ENCODE results near the gene LDLRAD3. TPM values are rescaled to one million over a fixed set of nuclear protein-coding genes. Genes with fewer than 3 reads are reported as not detected.

Gene LDLRAD3
- total RNA-seq, 1 donor from 2014 or later: 14.9 TPM

GRCh38 chr11:36061471-36061870 lies 117.6 kb downstream of the LDLRAD3 start:
- no peak for FAIRE-seq
- no peaks in the 10 kb centered on the region for H3K27me3 Mint-ChIP-seq (ENCODE audit: low read depth, unreplicated experiment)

GRCh38 chr11:36062796-36063365 lies 119.0 kb downstream of the LDLRAD3 start:
- no peak for FAIRE-seq
- no peaks in the 10 kb centered on the region for H3K36me3 ChIP-seq (ENCODE audit: insufficient read depth, low read length)
- H3K4me3 Mint-ChIP-seq (ENCODE audit: unreplicated experiment): no peak overlapping the region
- H3K27me3 ChIP-seq (ENCODE audit: insufficient read depth, low read length): no peaks in the 10 kb centered on the region
- H3K9me3 ChIP-seq (ENCODE audit: insufficient read depth, low read depth, low read length): peaks cover 3% of the 10 kb centered on the region
- peaks cover 18% of the 10 kb centered on the region for H3K4me1 Mint-ChIP-seq (ENCODE audit: low read depth, unreplicated experiment)
- H3K4me1 ChIP-seq (ENCODE audit: insufficient read depth, low read length): no peaks in the 10 kb centered on the region
- H2AFZ ChIP-seq (ENCODE audit: low read depth, low read length): no peak overlapping the region
- TF ChIP-seq EZH2 (IDR thresholded peaks at IDR 0.05; ENCODE audit: insufficient read depth, low read length): no peak
- TF ChIP-seq CTCF (IDR thresholded peaks at IDR 0.05; ENCODE audit: insufficient read depth, low read depth, low read length): no peak
- peaks cover 7% of the 10 kb centered on the region for H3K9me3 Mint-ChIP-seq (ENCODE audit: unreplicated experiment)
- H3K79me2 ChIP-seq (ENCODE audit: insufficient read depth, low read length): no peaks in the 10 kb centered on the region
- H3K27me3 Mint-ChIP-seq (ENCODE audit: low read depth, unreplicated experiment): no peaks in the 10 kb centered on the region
- H3K36me3 Mint-ChIP-seq (ENCODE audit: low read depth, unreplicated experiment): peaks cover 11% of the 10 kb centered on the region
- no peak overlapping the region for H3K27ac Mint-ChIP-seq (ENCODE audit: unreplicated experiment)
- DNase-seq (ENCODE audit: low read depth): no peak
- no peak overlapping the region for H3K4me3 ChIP-seq (ENCODE audit: insufficient read depth, low read depth, low read length)
- no peak overlapping the region for H3K4me2 ChIP-seq (ENCODE audit: low read length)
- H3K27ac ChIP-seq (ENCODE audit: low read depth, low read length): no peak overlapping the region
- peaks cover 4% of the 10 kb centered on the region for H4K20me1 ChIP-seq (ENCODE audit: insufficient read depth, low read length)
- H3K9ac ChIP-seq (ENCODE audit: low read length): no peak overlapping the region

More at GRCh38 chr11:36061471-36061870, 117.6 kb downstream of the LDLRAD3 start:
- no peak for DNase-seq (ENCODE audit: low read depth)
- H3K36me3 Mint-ChIP-seq (ENCODE audit: low read depth, unreplicated experiment): peaks cover 10% of the 10 kb centered on the region
- H3K4me1 ChIP-seq (ENCODE audit: insufficient read depth, low read length): no peaks in the 10 kb centered on the region
- no peak overlapping the region for H3K4me3 ChIP-seq (ENCODE audit: insufficient read depth, low read depth, low read length)
- H3K27me3 ChIP-seq (ENCODE audit: insufficient read depth, low read length): no peaks in the 10 kb centered on the region
- no peak overlapping the region for H3K9ac ChIP-seq (ENCODE audit: low read length)
- no peaks in the 10 kb centered on the region for H3K9me3 ChIP-seq (ENCODE audit: insufficient read depth, low read depth, low read length)
- H3K4me2 ChIP-seq (ENCODE audit: low read length): no peak overlapping the region
- peaks cover 1% of the 10 kb centered on the region for H3K9me3 Mint-ChIP-seq (ENCODE audit: unreplicated experiment)
- peaks cover 15% of the 10 kb centered on the region for H3K4me1 Mint-ChIP-seq (ENCODE audit: low read depth, unreplicated experiment)
- H4K20me1 ChIP-seq (ENCODE audit: insufficient read depth, low read length): peaks cover 4% of the 10 kb centered on the region
- H3K36me3 ChIP-seq (ENCODE audit: insufficient read depth, low read length): no peaks in the 10 kb centered on the region
- no peak overlapping the region for H3K27ac Mint-ChIP-seq (ENCODE audit: unreplicated experiment)
- H3K27ac ChIP-seq (ENCODE audit: low read depth, low read length): no peak overlapping the region
- no peak for TF ChIP-seq EZH2 (IDR thresholded peaks at IDR 0.05; ENCODE audit: insufficient read depth, low read length)
- TF ChIP-seq CTCF (IDR thresholded peaks at IDR 0.05; ENCODE audit: insufficient read depth, low read depth, low read length): no peak
- no peak overlapping the region for H2AFZ ChIP-seq (ENCODE audit: low read depth, low read length)
- no peaks in the 10 kb centered on the region for H3K79me2 ChIP-seq (ENCODE audit: insufficient read depth, low read length)
- no peak overlapping the region for H3K4me3 Mint-ChIP-seq (ENCODE audit: unreplicated experiment)

GRCh38 chr11:36065436-36065835 lies 121.6 kb downstream of the LDLRAD3 start:
- no peak for DNase-seq (ENCODE audit: low read depth)
- peaks cover 4% of the 10 kb centered on the region for H3K36me3 Mint-ChIP-seq (ENCODE audit: low read depth, unreplicated experiment)
- H3K9me3 Mint-ChIP-seq (ENCODE audit: unreplicated experiment): peaks cover 9% of the 10 kb centered on the region
- Histone ChIP-seq H3K4me1 (ENCODE audit: insufficient read depth, low read length) (no peaks in the 10 kb centered on the region), H3K27me3 (ENCODE audit: insufficient read depth, low read length) (no peaks in the 10 kb centered on the region), H3K9ac (ENCODE audit: low read length) (no peak overlapping the region), H2AFZ (ENCODE audit: low read depth, low read length) (no peak overlapping the region), H4K20me1 (ENCODE audit: insufficient read depth, low read length) (no peaks in the 10 kb centered on the region), H3K79me2 (ENCODE audit: insufficient read depth, low read length) (no peaks in the 10 kb centered on the region), H3K4me2 (ENCODE audit: low read length) (no peak overlapping the region), H3K27ac (ENCODE audit: low read depth, low read length) (no peak overlapping the region), H3K36me3 (ENCODE audit: insufficient read depth, low read length) (no peaks in the 10 kb centered on the region), H3K4me3 (ENCODE audit: insufficient read depth, low read depth, low read length) (no peak overlapping the region), H3K9me3 (ENCODE audit: insufficient read depth, low read depth, low read length) (peaks cover 3% of the 10 kb centered on the region)
- H3K4me3 Mint-ChIP-seq (ENCODE audit: unreplicated experiment): no peak overlapping the region
- FAIRE-seq: no peak
- H3K27ac Mint-ChIP-seq (ENCODE audit: unreplicated experiment): peak overlapping the region; percentile 80
- H3K4me1 Mint-ChIP-seq (ENCODE audit: low read depth, unreplicated experiment): peaks cover 27% of the 10 kb centered on the region
- no peaks in the 10 kb centered on the region for H3K27me3 Mint-ChIP-seq (ENCODE audit: low read depth, unreplicated experiment)
- TF ChIP-seq EZH2 (IDR thresholded peaks at IDR 0.05; ENCODE audit: insufficient read depth, low read length) (no peak), CTCF (IDR thresholded peaks at IDR 0.05; ENCODE audit: insufficient read depth, low read depth, low read length) (no peak)
